Spleen (tissue), 7 donors: ENCODE data around the gene SLC28A1.

Experiments
- POLR2A ChIP-seq, 3 donors: fragments of 450-650 bp; IDR thresholded peaks; one replicate each; pipeline ENCODE4 v1.5.1; 2017; ENCODE audit warnings: antibody characterized with exemption in 3 of 3, mild to moderate bottlenecking in 1 of 3
- POLR2AphosphoS5 ChIP-seq, 3 donors: sonication (generic); formaldehyde crosslinking; IDR thresholded peaks; one replicate each; pipeline ENCODE4 v1.5.1; 2017; ENCODE audit warnings: antibody characterized with exemption in 3 of 3
- TF ChIP-seq, protein P1 (sequence below), 11 experiments: fragments of 200-600 bp in 7 of 11; fragments of 450-650 bp in 4 of 11; sonication (generic) in 4 of 11; IDR thresholded peaks in 8 of 11; conservative IDR thresholded peaks in 3 of 11; 1 replicate in 7 of 11; 2 replicates in 4 of 11; pipeline versions ENCODE4 v1.4.0 to v1.8.0; 2016 to 2021; ENCODE audit warnings: antibody characterized with exemption in 11 of 11, inconsistent platforms in 4 of 11, mild to moderate bottlenecking in 1 of 11
- donor health status: DM: no; HTN: no; CAD: no; lungs with moderate emphysema.
- donor health status: DM: no; HTN: no; CAD: no.
- donor health status: DM: no; HTN: no; CAD: no.

DNA sequence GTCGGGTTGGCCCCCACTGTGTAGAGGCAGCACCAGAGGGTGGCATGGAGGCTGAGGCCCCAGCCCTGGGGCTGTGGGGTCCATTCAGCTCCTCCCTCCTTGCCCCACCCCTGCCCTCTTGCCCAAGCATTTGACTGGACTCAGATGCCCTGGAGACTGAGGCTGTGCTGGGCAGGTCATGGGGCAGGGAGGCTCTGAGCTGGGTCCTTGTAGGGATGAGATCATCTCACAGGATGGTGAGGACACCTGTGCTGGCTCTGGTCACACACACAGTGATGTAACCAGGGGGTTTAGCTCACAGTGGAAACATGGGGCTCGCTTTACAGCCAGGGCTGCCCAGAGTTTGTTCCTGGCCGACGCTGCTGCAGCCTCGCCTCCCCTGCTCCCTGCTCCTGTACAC lies 49.5 kb upstream of the SLC28A1 start:
- TF ChIP-seq POLR2A (IDR thresholded peaks at IDR 0.05) (no peak), POLR2AphosphoS5 (IDR thresholded peaks at IDR 0.05) (no peak)
- TF ChIP-seq, protein P1, sequence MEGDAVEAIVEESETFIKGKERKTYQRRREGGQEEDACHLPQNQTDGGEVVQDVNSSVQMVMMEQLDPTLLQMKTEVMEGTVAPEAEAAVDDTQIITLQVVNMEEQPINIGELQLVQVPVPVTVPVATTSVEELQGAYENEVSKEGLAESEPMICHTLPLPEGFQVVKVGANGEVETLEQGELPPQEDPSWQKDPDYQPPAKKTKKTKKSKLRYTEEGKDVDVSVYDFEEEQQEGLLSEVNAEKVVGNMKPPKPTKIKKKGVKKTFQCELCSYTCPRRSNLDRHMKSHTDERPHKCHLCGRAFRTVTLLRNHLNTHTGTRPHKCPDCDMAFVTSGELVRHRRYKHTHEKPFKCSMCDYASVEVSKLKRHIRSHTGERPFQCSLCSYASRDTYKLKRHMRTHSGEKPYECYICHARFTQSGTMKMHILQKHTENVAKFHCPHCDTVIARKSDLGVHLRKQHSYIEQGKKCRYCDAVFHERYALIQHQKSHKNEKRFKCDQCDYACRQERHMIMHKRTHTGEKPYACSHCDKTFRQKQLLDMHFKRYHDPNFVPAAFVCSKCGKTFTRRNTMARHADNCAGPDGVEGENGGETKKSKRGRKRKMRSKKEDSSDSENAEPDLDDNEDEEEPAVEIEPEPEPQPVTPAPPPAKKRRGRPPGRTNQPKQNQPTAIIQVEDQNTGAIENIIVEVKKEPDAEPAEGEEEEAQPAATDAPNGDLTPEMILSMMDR (IDR thresholded peaks at IDR 0.05 in 8 of 11, conservative IDR thresholded peaks at IDR 0.05 in 3 of 11), result no peak
